ENCODE measurements around the gene BCORL1.

The BCORL1 gene

GRCh38 chrX:130066975-130067615 lies 84.7 kb downstream of the BCORL1 start:
- DNase-seq, result no peak

- DNase-seq, result no peak
Observed at GRCh38 chrX:130071611-130072344, 89.3 kb downstream of the BCORL1 start.

- DNase-seq, result no peak
Observed at GRCh38 chrX:130072345-130072740, 89.9 kb downstream of the BCORL1 start.

- DNase-seq, result no peak
Observed at GRCh38 chrX:130075777-130076176, 93.3 kb downstream of the BCORL1 start.

- DNase-seq, result peak; percentile 64
Observed at GRCh38 chrX:130079824-130080406, 97.5 kb downstream of the BCORL1 start.

- DNase-seq, result no peak
Observed at GRCh38 chrX:130080791-130081367, 98.4 kb downstream of the BCORL1 start.

GRCh38 chrX:130081421-130082045 lies 99.1 kb downstream of the BCORL1 start:
- DNase-seq, result no peak

- peak; percentile 66 for DNase-seq
Observed at GRCh38 chrX:130082244-130083106, 100.0 kb downstream of the BCORL1 start.

GRCh38 chrX:130083107-130083490 lies 100.7 kb downstream of the BCORL1 start:
- no peak for DNase-seq

GRCh38 chrX:130083656-130084382 lies 101.4 kb downstream of the BCORL1 start:
- DNase-seq, result no peak

- peak; percentile 35 for DNase-seq
Observed at GRCh38 chrX:130084631-130085237, 102.3 kb downstream of the BCORL1 start.

GRCh38 chrX:130085551-130086446 lies 103.4 kb downstream of the BCORL1 start:
- DNase-seq, result no peak

GRCh38 chrX:130086447-130087206 lies 104.2 kb downstream of the BCORL1 start:
- no peak for DNase-seq

GRCh38 chrX:130090364-130090763 lies 107.9 kb downstream of the BCORL1 start:
- DNase-seq, result no peak

- peak; percentile 79 for DNase-seq
Observed at GRCh38 chrX:130091980-130092522, 109.6 kb downstream of the BCORL1 start.

GRCh38 chrX:130093271-130093670 lies 110.8 kb downstream of the BCORL1 start:
- no peak for DNase-seq

GRCh38 chrX:130094696-130095095 lies 112.3 kb downstream of the BCORL1 start:
- peak; percentile 45 for DNase-seq

- DNase-seq, result no peak
Observed at GRCh38 chrX:130095249-130096030, 113.0 kb downstream of the BCORL1 start.
